Upper lobe of right lung (tissue), 1 donor: ENCODE results near the gene PTCRA. TPM values are rescaled to one million over a fixed set of nuclear protein-coding genes. Genes with fewer than 3 reads are reported as not detected.
"Not testable (repeated sequence)": the region's sequence is repeated elsewhere in the genome, so short reads cannot be mapped to it uniquely, and the experiment has no call there.

ENCODE experiments used
- ATAC-seq: fragments of 200-7000 bp; cut with Tn5 transposase; one replicate; pipeline ENCODE4 v1.9.1; 2020; ENCODE audit warnings: mild to moderate bottlenecking, moderate library complexity
- DNase-seq: peaks from one replicate; pipeline ENCODE4 v3.0.0-alpha.2; 2020
- H3K27ac ChIP-seq: fragments of 200-600 bp; one replicate; pipeline ENCODE4 v1.8.0; 2022
- H3K27me3 ChIP-seq: fragments of 200-600 bp; one replicate; pipeline ENCODE4 v1.8.0; 2022; ENCODE audit warnings: mild to moderate bottlenecking
- H3K36me3 ChIP-seq: fragments of 200-600 bp; one replicate; pipeline ENCODE4 v1.8.0; 2022
- H3K4me1 ChIP-seq: fragments of 200-600 bp; one replicate; pipeline ENCODE4 v1.8.0; 2022
- H3K4me3 ChIP-seq: fragments of 200-600 bp; one replicate; pipeline ENCODE4 v1.8.0; 2022; ENCODE audit warnings: mild to moderate bottlenecking
- H3K9me3 ChIP-seq: fragments of 200-600 bp; one replicate; pipeline ENCODE4 v1.8.0; 2022
- CTCF ChIP-seq: fragments of 200-600 bp; IDR thresholded peaks from one replicate; pipeline ENCODE4 v1.8.0; 2022; ENCODE audit warnings: antibody characterized with exemption
- intact Hi-C: fragments of 100-400 bp; cut with DNase I; formaldehyde crosslinking; loops from one replicate; pipeline ENCODE4 v1.11.0; 2022
- total RNA-seq: library from RNA; stranded (reverse); fragmentation: NEBNext Ultra II Directional; extraction: Animal tissue kit (Norgen Biotek cat#: 25700); gene quantifications from one replicate; pipeline ENCODE4 v1.2.1, GENCODE V29; 2021
- donor health status: DM: no; HTN: yes; CAD: no; lungs with severe emphysema.

PTCRA gene
- total RNA-seq, 1 donor from 2014 or later: 5.0 TPM

- DNase-seq (peak; percentile 89), ATAC-seq (peak; percentile 98)
- H3K36me3 ChIP-seq: peaks cover 38% of the 10 kb centered on the region
- no peaks in the 10 kb centered on the region for H3K27me3 ChIP-seq
- intact Hi-C loops: loop anchor here (10.0 kb wide), 1 partner anchor 215 kb away; no protein-coding TSS in a partner anchor
- H3K27ac ChIP-seq: peak within 1 kb of the TSS; percentile 99
- peak within 1 kb of the TSS; percentile 87 for H3K4me3 ChIP-seq
- peak; percentile 14 for TF ChIP-seq CTCF
- no peaks in the 10 kb centered on the region for H3K9me3 ChIP-seq
- peaks cover 15% of the 10 kb centered on the region for H3K4me1 ChIP-seq
These were observed 36.2 kb upstream of the PTCRA start, which contains the start of gene RPL7L1 for GRCh38 chr6:42879372-42880239. TSS of gene RPL7L1 (plus strand) at chr6:42879616. CDS start at chr6:42879911, 295 bp downstream.

- Histone ChIP-seq H3K27ac (peak overlapping the region; percentile 99), H3K4me1 (peaks cover 15% of the 10 kb centered on the region), H3K4me3 (peak overlapping the region; percentile 87), H3K36me3 (peaks cover 46% of the 10 kb centered on the region)
- ATAC-seq, H3K27me3 ChIP-seq, intact Hi-C loops, DNase-seq, H3K9me3 ChIP-seq: not testable (repeated sequence)
These were observed 35.5 kb upstream of the PTCRA start for GRCh38 chr6:42880240-42880817.

- H3K4me3 ChIP-seq: peak overlapping the region; percentile 87
- H3K27ac ChIP-seq: peak overlapping the region; percentile 99
- H3K4me1 ChIP-seq: peaks cover 15% of the 10 kb centered on the region
- DNase-seq, H3K9me3 ChIP-seq, intact Hi-C loops, ATAC-seq, H3K27me3 ChIP-seq: not testable (repeated sequence)
- peaks cover 51% of the 10 kb centered on the region for H3K36me3 ChIP-seq
These were observed 35.0 kb upstream of the PTCRA start for GRCh38 chr6:42880871-42881270.

- ATAC-seq (peak; percentile 14), DNase-seq (no peak)
- no peaks in the 10 kb centered on the region for H3K9me3 ChIP-seq
- H3K4me3 ChIP-seq: no peak overlapping the region
- peaks cover 16% of the 10 kb centered on the region for H3K4me1 ChIP-seq
- intact Hi-C loops: no loop called here
- no peak for TF ChIP-seq CTCF
- no peak overlapping the region for H3K27ac ChIP-seq
- H3K27me3 ChIP-seq: no peaks in the 10 kb centered on the region
- H3K36me3 ChIP-seq: peaks cover 73% of the 10 kb centered on the region
These were observed 30.2 kb upstream of the PTCRA start for GRCh38 chr6:42885702-42886101.

- H3K4me3 ChIP-seq, H3K27ac ChIP-seq, H3K4me1 ChIP-seq, intact Hi-C loops, DNase-seq, H3K27me3 ChIP-seq, H3K9me3 ChIP-seq, ATAC-seq: not testable (repeated sequence)
- peaks cover 48% of the 10 kb centered on the region for H3K36me3 ChIP-seq
These were observed 27.7 kb upstream of the PTCRA start for GRCh38 chr6:42888201-42888600.

GRCh38 chr6:42889815-42890214 is 26.0 kb upstream of the PTCRA start:
- no peaks in the 10 kb centered on the region for H3K27me3 ChIP-seq
- peaks cover 32% of the 10 kb centered on the region for H3K36me3 ChIP-seq
- peak overlapping the region; percentile 70 for H3K4me3 ChIP-seq
- H3K4me1 ChIP-seq: peaks cover 8% of the 10 kb centered on the region
- TF ChIP-seq CTCF: no peak
- no peaks in the 10 kb centered on the region for H3K9me3 ChIP-seq
- DNase-seq: no peak
- H3K27ac ChIP-seq: peak overlapping the region; percentile 90
- intact Hi-C loops: no loop called here
- no peak for ATAC-seq
